ENCODE data around the gene STARD7.

DNA sequence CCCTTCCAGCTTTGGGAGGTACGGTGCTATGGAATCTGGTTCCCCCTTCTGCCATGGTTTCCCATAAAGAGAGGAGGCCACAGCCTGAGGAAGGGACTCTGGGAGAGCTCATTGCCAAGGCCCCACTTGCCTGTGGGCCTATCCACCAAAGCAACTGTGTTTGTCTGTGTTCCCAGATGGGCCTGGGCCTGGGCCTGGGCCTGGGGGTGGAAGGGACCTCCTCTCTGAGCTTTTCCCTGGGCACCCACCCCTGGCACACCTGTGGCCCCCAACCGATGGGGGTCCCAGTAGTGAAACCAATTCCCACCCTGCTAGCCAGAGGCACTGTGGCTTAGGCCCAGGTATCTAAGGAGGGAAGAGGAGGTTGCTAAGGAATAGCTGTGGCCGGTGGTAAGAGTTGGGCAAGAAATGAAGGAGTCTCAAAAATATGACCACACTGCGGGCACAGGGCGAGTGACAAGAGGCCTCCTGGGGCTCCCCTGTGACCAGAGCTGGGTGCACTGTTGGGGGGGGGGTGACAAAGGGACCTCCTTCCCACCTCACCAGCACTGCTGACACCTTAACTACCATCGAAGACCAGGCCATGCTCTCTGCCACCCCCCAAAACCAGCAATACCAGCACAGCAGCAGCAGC is 58.5 kb downstream of the STARD7 start:
- TF ChIP-seq ZNF8 (CRISPR knock-in tag; IDR thresholded peaks at IDR 0.05) (no peak), TOX (CRISPR knock-in tag; IDR thresholded peaks at IDR 0.05; ENCODE audit: borderline replicate concordance) (no peak), PPARA (CRISPR knock-in tag; IDR thresholded peaks at IDR 0.05; ENCODE audit: borderline replicate concordance) (no peak), ZFP3 (CRISPR knock-in tag; IDR thresholded peaks at IDR 0.05) (no peak)
